ENCODE data around the gene LAMP1. TPM values are rescaled to one million over a fixed set of nuclear protein-coding genes. Genes with fewer than 3 reads are reported as not detected.
"Not testable (repeated sequence)": the region's sequence is repeated elsewhere in the genome, so short reads cannot be mapped to it uniquely, and the experiment has no call there.

LAMP1 gene
- total RNA-seq, 6 experiments from 2014 or later: 215 to 255 (median 247) TPM

DNA sequence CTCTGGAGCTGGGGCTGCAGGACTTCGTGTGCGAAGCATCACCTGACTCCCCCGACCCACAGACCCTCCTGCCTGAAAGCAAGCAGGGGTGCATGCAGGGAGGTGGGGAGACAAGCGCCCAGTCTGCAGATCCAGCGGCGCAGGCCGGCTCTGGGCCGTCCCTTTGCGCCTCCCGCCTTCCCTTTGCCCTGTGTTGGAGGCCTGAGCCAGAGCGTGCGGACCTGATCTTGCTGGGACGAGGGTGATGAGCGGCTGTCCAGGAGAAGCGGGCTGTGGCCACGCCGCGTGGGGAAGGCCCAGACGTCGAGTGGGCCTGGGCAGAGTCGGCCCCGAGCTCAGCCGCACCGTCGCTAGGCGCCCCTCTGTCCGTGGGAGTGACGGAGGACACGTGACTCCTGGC lies 72.2 kb downstream of the LAMP1 start:
- Mint-ChIP-seq H3K4me3 (no peak overlapping the region), H3K36me3 (ENCODE audit: low read depth) (no peaks in the 10 kb centered on the region), H3K4me1 (ENCODE audit: low read depth) (no peaks in the 10 kb centered on the region), H3K9me3 (no peaks in the 10 kb centered on the region), H3K27me3 (ENCODE audit: insufficient read depth) (peaks cover 11% of the 10 kb centered on the region), H3K27ac (no peak overlapping the region)
- no peak for DNase-seq
- TF ChIP-seq, protein P1, sequence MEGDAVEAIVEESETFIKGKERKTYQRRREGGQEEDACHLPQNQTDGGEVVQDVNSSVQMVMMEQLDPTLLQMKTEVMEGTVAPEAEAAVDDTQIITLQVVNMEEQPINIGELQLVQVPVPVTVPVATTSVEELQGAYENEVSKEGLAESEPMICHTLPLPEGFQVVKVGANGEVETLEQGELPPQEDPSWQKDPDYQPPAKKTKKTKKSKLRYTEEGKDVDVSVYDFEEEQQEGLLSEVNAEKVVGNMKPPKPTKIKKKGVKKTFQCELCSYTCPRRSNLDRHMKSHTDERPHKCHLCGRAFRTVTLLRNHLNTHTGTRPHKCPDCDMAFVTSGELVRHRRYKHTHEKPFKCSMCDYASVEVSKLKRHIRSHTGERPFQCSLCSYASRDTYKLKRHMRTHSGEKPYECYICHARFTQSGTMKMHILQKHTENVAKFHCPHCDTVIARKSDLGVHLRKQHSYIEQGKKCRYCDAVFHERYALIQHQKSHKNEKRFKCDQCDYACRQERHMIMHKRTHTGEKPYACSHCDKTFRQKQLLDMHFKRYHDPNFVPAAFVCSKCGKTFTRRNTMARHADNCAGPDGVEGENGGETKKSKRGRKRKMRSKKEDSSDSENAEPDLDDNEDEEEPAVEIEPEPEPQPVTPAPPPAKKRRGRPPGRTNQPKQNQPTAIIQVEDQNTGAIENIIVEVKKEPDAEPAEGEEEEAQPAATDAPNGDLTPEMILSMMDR (IDR thresholded peaks at IDR 0.05): no peak

DNA sequence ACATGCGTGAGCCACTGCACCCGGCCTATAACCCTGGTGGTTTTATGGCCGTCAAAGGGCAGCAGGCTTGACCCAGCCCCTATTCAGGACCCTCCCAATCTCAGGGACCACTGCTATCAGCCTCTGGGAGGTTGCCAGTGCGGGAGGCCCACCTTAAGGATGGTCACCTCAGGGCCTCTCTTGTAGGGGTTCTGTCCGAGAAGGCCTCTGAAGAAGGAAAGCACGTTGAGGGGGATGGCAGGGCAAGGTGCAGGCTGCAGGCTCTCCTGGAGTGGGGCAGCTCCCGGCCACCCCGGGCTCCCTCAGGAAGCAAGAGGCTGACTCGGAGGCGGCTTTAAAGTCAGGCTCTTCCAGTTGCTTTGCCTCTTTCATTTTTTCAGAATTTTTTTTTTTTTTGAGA lies 72.8 kb downstream of the LAMP1 start:
- no peak overlapping the region for H3K27ac Mint-ChIP-seq
- H3K27me3 Mint-ChIP-seq (ENCODE audit: insufficient read depth): peaks cover 11% of the 10 kb centered on the region
- DNase-seq: no peak
- TF ChIP-seq, protein P1 (IDR thresholded peaks at IDR 0.05): no peak
- H3K4me1 Mint-ChIP-seq (ENCODE audit: low read depth): no peaks in the 10 kb centered on the region
- H3K36me3 Mint-ChIP-seq (ENCODE audit: low read depth): no peaks in the 10 kb centered on the region
- no peaks in the 10 kb centered on the region for H3K9me3 Mint-ChIP-seq
- no peak overlapping the region for H3K4me3 Mint-ChIP-seq

DNA sequence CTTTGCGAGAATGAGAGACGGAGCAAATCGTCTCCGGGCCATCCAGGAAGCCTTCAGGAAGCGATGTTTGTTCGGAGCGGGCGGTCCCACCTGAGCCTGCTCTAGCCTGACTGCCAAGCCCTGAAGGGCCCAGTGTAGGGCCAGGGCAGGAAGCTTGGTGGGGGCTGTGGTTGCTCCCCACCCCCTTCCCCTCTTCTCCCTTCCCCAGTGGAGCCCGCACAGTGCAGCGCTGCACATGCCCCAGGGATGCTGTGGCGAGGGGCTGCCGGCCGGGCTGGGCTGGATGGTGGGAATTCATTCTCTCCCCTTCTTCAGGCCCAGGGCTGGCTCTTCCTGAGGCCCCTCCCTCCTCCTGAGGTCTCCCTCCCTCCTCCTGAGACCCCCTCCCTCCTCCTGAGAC lies 74.0 kb downstream of the LAMP1 start:
- H3K36me3 Mint-ChIP-seq (ENCODE audit: low read depth): no peaks in the 10 kb centered on the region

DNA sequence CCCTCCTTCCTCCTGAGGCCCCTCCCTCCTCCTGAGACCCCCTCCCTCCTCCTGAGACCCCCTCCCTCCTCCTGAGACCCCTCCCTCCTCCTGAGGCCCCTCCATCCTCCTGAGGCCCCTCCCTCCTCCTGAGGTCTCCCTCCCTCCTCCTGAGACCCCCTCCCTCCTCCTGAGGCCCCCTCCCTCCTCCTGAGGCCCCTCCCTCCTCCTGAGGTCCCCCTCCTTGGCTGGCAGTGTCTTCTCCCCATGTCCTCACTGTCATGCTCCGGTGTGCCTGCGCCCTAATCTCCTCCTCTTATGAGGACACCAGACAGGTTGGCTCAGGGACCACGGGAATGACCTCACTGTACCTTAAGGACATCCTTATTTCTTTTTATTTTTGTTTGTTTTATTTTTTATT lies 74.7 kb downstream of the LAMP1 start:
- not testable (repeated sequence) for H3K36me3 Mint-ChIP-seq (ENCODE audit: low read depth); H3K4me1 Mint-ChIP-seq (ENCODE audit: low read depth); DNase-seq; H3K27ac Mint-ChIP-seq; H3K9me3 Mint-ChIP-seq; H3K4me3 Mint-ChIP-seq
- peaks cover 11% of the 10 kb centered on the region for H3K27me3 Mint-ChIP-seq (ENCODE audit: insufficient read depth)

More for the DNA sequence above, 74.0 kb downstream of the LAMP1 start:
- H3K27me3 Mint-ChIP-seq (ENCODE audit: insufficient read depth): peaks cover 10% of the 10 kb centered on the region
- H3K9me3 Mint-ChIP-seq: no peaks in the 10 kb centered on the region
- H3K4me3 Mint-ChIP-seq: no peak overlapping the region
- H3K27ac Mint-ChIP-seq: no peak overlapping the region
- TF ChIP-seq, protein P1 (IDR thresholded peaks at IDR 0.05): no peak
- no peak for DNase-seq
- no peaks in the 10 kb centered on the region for H3K4me1 Mint-ChIP-seq (ENCODE audit: low read depth)

Small RNA genes within 50 kb of the gene (microRNA-seq; reads per million reads assigned to microRNA genes)
- not detected for gene MIR8075

Other genes starting within 250 kb of the LAMP1 start
- gene F7, start 191.4 kb upstream of the LAMP1 start, total RNA-seq (2021; fragmentation: NEBNext Ultra II Directional; extraction: Animal tissue kit (Norgen Biotek cat#: 25700)): not detected
- 10 to 100 TPM; 10.2 to 21.3 (median 10.8) TPM for gene F10, start 174.4 kb upstream of the LAMP1 start, total RNA-seq (2021; fragmentation: NEBNext Ultra II Directional; extraction: Animal tissue kit (Norgen Biotek cat#: 25700))
- gene PROZ, start 138.6 kb upstream of the LAMP1 start, total RNA-seq (2021; fragmentation: NEBNext Ultra II Directional; extraction: Animal tissue kit (Norgen Biotek cat#: 25700)): not detected
- 10 to 100 TPM; 59.1 to 72.5 (median 68.3) TPM for gene PCID2, start 88.6 kb upstream of the LAMP1 start, total RNA-seq (2021; fragmentation: NEBNext Ultra II Directional; extraction: Animal tissue kit (Norgen Biotek cat#: 25700))
- gene CUL4A, start 87.6 kb upstream of the LAMP1 start, total RNA-seq (2021; fragmentation: NEBNext Ultra II Directional; extraction: Animal tissue kit (Norgen Biotek cat#: 25700)): 100 to 1,000 TPM in 2 of 6 experiments, 10 to 100 TPM in 4; 90.5 to 104 (median 97.0) TPM
- under 1 TPM in 3 of 6 experiments, not detected in 3; 0.23 to 0.34 (median 0.30) TPM for gene GRTP1, start 66.9 kb downstream of the LAMP1 start, total RNA-seq (2021; fragmentation: NEBNext Ultra II Directional; extraction: Animal tissue kit (Norgen Biotek cat#: 25700))
- 1 to 10 TPM; 1.0 to 2.0 (median 1.5) TPM for gene ADPRHL1, start 156.2 kb downstream of the LAMP1 start, total RNA-seq (2021; fragmentation: NEBNext Ultra II Directional; extraction: Animal tissue kit (Norgen Biotek cat#: 25700))
- gene DCUN1D2, start 193.5 kb downstream of the LAMP1 start, total RNA-seq (2021; fragmentation: NEBNext Ultra II Directional; extraction: Animal tissue kit (Norgen Biotek cat#: 25700)): 1 to 10 TPM; 7.6 to 9.3 (median 9.0) TPM

Data from HFFc6 (cell line).